K562 (cell line): ENCODE data around the gene RNF215. TPM values are rescaled to one million over a fixed set of nuclear protein-coding genes. Genes with fewer than 3 reads are reported as not detected.

Experiments used
- CHD7 ChIP-seq: fragments of 200-600 bp; sonication (generic); IDR thresholded peaks from one replicate; pipeline ENCODE4 v1.6.1; 2012; ENCODE audit warnings: mild to moderate bottlenecking, low read depth, low read length, inconsistent platforms
- HMBOX1 ChIP-seq: sonication (generic); IDR thresholded peaks from 2 replicates; pipeline ENCODE4 v1.6.1; 2016
- MTF1 ChIP-seq: fragments of 250-450 bp; sonication (Bioruptor Pico); IDR thresholded peaks from 2 replicates; pipeline ENCODE4 v1.9.0; 2021; ENCODE audit warnings: moderate library complexity, mild to moderate bottlenecking, inconsistent platforms, borderline replicate concordance
- NR2C1 ChIP-seq, 2 experiments: fragments of 450-650 bp; IDR thresholded peaks; 2 replicates each; pipeline ENCODE4 v1.6.1; 2017; ENCODE audit warnings: mild to moderate bottlenecking in 2 of 2, antibody characterized with exemption in 1 of 2, inconsistent platforms in 1 of 2, missing compliant biosample characterization in 1 of 2, missing genetic modification characterization in 1 of 2
- RB1 ChIP-seq: fragments of 450-650 bp; IDR thresholded peaks from 2 replicates; pipeline ENCODE4 v1.6.1; 2017; ENCODE audit warnings: low read depth, mild to moderate bottlenecking
- SFPQ ChIP-seq: fragments of 200-400 bp; formaldehyde crosslinking; IDR thresholded peaks from 2 replicates; pipeline ENCODE4 v1.6.1; 2017; ENCODE audit warnings: mild to moderate bottlenecking, low read depth, low read length, moderate library complexity
- XRCC3 ChIP-seq: fragments of 450-650 bp; IDR thresholded peaks from 2 replicates; pipeline ENCODE4 v1.6.1; 2017; ENCODE audit warnings: mild to moderate bottlenecking, moderate library complexity
- YBX1 ChIP-seq: fragments of 450-650 bp; IDR thresholded peaks from 2 replicates; pipeline ENCODE4 v1.7.1; 2016; ENCODE audit warnings: mild to moderate bottlenecking
- ZNF518B ChIP-seq: fragments of 250-450 bp; sonication (Bioruptor Pico); IDR thresholded peaks from 2 replicates; pipeline ENCODE4 v1.5.0; 2021; ENCODE audit warnings: mild to moderate bottlenecking, moderate library complexity
- polyA plus RNA-seq, 8 experiments: library from polyadenylated mRNA; depleted of rRNA in 4 of 8; stranded (reverse) in 5 of 8; unstranded in 3 of 8; fragments of >200 nt; fragmentation: Nextera tagmentation in 2 of 8; fragmentation: Illumina TruSeq in 1 of 8; extraction: Ambion mirVana in 2 of 8; extraction: Trizol in 1 of 8; gene quantifications; 2 replicates each; pipeline versions ENCODE4 v1.2.1 to v1.2.3, GENCODE V29; 2011 to 2014; ENCODE audit warnings: inconsistent platforms in 1 of 8, missing spikeins in 1 of 8
- total RNA-seq, 7 experiments: library from RNA; depleted of rRNA in 6 of 7; stranded (reverse); fragments of >200 nt in 6 of 7; fragmentation: Illumina TruSeq in 2 of 7; extraction: Trizol in 2 of 7; gene quantifications; 2 replicates each; pipeline versions ENCODE4 v1.2.1 to v1.2.3, GENCODE V29; 2011 to 2021; ENCODE audit warnings: low replicate concordance in 1 of 7

The RNF215 gene
- total and polyA plus RNA-seq, 9 of the 15 experiments (the other 6 are each of a cell fraction or from before 2014, with no cell fraction given) = 0.08 to 9.8 (median 2.7) TPM

GRCh38 chr22:30372915-30373314, 14.3 kb downstream of the RNF215 start (continued):
- TF ChIP-seq MTF1 (CRISPR knock-in tag) = no peak
- no peak for TF ChIP-seq XRCC3
- TF ChIP-seq HMBOX1 = no peak
- TF ChIP-seq RB1 = no peak
- no peak for TF ChIP-seq YBX1
- no peak for TF ChIP-seq ZNF518B (CRISPR knock-in tag)
- TF ChIP-seq SFPQ = no peak
- TF ChIP-seq NR2C1 (IDR thresholded peaks at IDR 0.05) = no peak
- TF ChIP-seq NR2C1 (tag; IDR thresholded peaks at IDR 0.05) = no peak
- TF ChIP-seq CHD7 = no peak
